ENCODE measurements around the gene C14orf132.

DNA sequence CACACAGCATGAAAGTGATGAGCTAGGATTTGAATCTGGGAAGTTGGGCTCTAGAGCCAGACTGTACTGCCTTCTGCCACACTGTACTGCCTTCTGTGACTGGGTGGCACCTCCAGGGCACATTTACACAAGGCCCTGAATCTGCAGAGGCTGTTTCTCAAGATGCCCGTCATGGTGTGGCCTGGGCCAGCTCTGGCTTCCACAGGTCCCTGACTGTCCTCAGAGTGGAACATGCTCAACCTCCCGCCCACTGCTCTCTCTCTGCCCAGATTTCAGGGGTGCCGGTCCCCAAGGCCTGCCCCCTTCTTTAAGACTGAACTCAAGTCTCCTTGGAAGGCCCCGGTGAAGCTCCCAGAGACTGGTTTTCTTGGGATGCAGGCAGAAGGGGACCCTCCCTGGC, 50.2 kb downstream of the C14orf132 start:
- TF ChIP-seq SMC3 (conservative IDR thresholded peaks at IDR 0.05; ENCODE audit: insufficient read depth, low read depth, low read length) (no peak), TAF1 (IDR thresholded peaks at IDR 0.05; ENCODE audit: control insufficient read depth, extremely low read depth, insufficient read depth, low read length, severe bottlenecking) (no peak), TEAD4 (IDR thresholded peaks at IDR 0.05; ENCODE audit: low read length) (no peak), TEAD4 (CRISPR knock-in tag; IDR thresholded peaks at IDR 0.05; ENCODE audit: borderline replicate concordance) (no peak), FOXM1 (IDR thresholded peaks at IDR 0.05; ENCODE audit: low read depth) (no peak), FOXM1 (CRISPR knock-in tag; IDR thresholded peaks at IDR 0.05; ENCODE audit: low read depth) (no peak), SIN3B (IDR thresholded peaks at IDR 0.05; ENCODE audit: low read depth) (no peak), GATAD2A (IDR thresholded peaks at IDR 0.05) (no peak), ARID2 (IDR thresholded peaks at IDR 0.05) (no peak)
- TF ChIP-seq, protein P1, sequence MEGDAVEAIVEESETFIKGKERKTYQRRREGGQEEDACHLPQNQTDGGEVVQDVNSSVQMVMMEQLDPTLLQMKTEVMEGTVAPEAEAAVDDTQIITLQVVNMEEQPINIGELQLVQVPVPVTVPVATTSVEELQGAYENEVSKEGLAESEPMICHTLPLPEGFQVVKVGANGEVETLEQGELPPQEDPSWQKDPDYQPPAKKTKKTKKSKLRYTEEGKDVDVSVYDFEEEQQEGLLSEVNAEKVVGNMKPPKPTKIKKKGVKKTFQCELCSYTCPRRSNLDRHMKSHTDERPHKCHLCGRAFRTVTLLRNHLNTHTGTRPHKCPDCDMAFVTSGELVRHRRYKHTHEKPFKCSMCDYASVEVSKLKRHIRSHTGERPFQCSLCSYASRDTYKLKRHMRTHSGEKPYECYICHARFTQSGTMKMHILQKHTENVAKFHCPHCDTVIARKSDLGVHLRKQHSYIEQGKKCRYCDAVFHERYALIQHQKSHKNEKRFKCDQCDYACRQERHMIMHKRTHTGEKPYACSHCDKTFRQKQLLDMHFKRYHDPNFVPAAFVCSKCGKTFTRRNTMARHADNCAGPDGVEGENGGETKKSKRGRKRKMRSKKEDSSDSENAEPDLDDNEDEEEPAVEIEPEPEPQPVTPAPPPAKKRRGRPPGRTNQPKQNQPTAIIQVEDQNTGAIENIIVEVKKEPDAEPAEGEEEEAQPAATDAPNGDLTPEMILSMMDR (IDR thresholded peaks at IDR 0.05 in 2 of 3, conservative IDR thresholded peaks at IDR 0.05 in 1 of 3; ENCODE audit: insufficient read depth in 2 of 3, low read depth in 1 of 3, low read length in 3 of 3), result no peak
